ENCODE results near the gene CADM1. TPM values are rescaled to one million over a fixed set of nuclear protein-coding genes. Genes with fewer than 3 reads are reported as not detected.

CADM1 gene
- total and polyA plus RNA-seq, 7 donors = 0.69 to 25.2 (median 15.6) TPM

DNA sequence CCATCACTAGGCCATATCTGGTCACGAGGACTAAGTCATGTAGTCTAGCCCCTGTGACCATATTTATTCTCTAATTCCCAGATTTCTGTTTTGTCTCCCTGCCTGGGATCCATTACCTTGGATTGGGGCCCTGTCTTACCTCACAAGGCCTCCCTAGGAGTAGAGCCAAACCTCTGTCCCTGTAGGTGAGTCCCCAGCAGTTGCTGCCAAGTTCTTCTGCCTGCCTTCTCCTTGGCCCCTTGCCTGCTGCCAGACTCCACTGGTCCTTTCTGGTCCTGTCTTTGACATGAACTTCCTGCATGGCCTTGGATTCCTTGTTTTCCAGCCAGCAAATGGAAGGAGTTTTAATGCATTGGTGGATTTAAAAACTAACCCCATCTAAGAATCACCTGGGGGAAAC is 35.6 kb upstream of the CADM1 start:
- TF ChIP-seq POLR2AphosphoS5 (IDR thresholded peaks at IDR 0.05) (no peak), EP300 (IDR thresholded peaks at IDR 0.05) (no peak), POLR2A (IDR thresholded peaks at IDR 0.05) (no peak)
- TF ChIP-seq, protein P1, sequence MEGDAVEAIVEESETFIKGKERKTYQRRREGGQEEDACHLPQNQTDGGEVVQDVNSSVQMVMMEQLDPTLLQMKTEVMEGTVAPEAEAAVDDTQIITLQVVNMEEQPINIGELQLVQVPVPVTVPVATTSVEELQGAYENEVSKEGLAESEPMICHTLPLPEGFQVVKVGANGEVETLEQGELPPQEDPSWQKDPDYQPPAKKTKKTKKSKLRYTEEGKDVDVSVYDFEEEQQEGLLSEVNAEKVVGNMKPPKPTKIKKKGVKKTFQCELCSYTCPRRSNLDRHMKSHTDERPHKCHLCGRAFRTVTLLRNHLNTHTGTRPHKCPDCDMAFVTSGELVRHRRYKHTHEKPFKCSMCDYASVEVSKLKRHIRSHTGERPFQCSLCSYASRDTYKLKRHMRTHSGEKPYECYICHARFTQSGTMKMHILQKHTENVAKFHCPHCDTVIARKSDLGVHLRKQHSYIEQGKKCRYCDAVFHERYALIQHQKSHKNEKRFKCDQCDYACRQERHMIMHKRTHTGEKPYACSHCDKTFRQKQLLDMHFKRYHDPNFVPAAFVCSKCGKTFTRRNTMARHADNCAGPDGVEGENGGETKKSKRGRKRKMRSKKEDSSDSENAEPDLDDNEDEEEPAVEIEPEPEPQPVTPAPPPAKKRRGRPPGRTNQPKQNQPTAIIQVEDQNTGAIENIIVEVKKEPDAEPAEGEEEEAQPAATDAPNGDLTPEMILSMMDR (IDR thresholded peaks at IDR 0.05) = no peak
- 92 to 97% methylated on average over 1 of the region's 1 CpG for WGBS, 2 donors
- intact Hi-C loops (cut with DNase I) = no loop called here

DNA sequence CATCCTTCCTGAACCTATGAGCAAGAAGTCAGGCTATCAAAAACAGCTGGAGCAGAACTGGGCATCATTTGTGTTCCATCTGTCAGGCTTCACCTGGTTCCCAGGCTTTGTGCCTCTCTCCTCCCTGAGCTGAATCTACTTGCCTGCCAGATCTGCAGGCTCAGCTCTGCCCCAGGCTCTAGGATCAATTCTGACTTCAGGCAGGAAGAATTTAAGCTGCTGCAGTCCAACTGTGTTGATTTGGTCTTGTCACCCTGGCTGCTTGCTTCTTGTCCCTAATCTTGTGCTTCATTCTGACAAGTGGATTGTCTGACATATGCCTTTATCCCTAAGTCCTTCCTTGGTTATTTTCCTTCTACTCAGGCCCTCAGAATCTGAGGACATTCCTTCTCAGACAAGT is 31.6 kb upstream of the CADM1 start:
- H3K9me3 ChIP-seq = no peaks in the 10 kb centered on the region
- H3K4me1 ChIP-seq = no peaks in the 10 kb centered on the region
- H3K4me3 ChIP-seq = no peak overlapping the region
- peaks cover 0 to 13% (median 0%) of the 10 kb centered on the region in 3 donors for H3K27me3 ChIP-seq
- no peaks in the 10 kb centered on the region for H3K36me3 ChIP-seq
- DNase-seq = no peak
- no peak overlapping the region for H3K27ac ChIP-seq
- intact Hi-C loops (cut with DNase I) = no loop called here
- no peak for TF ChIP-seq POLR2AphosphoS5 (IDR thresholded peaks at IDR 0.05)

More for the DNA sequence above, 35.6 kb upstream of the CADM1 start:
- DNase-seq = no peak
- Histone ChIP-seq H3K27ac (no peak overlapping the region), H3K4me1 (no peaks in the 10 kb centered on the region), H3K4me3 (no peak overlapping the region), H3K9me3 (no peaks in the 10 kb centered on the region), H3K36me3 (no peaks in the 10 kb centered on the region), H3K27me3 (peaks cover 0 to 9% (median 0%) of the 10 kb centered on the region in 3 donors)

DNA sequence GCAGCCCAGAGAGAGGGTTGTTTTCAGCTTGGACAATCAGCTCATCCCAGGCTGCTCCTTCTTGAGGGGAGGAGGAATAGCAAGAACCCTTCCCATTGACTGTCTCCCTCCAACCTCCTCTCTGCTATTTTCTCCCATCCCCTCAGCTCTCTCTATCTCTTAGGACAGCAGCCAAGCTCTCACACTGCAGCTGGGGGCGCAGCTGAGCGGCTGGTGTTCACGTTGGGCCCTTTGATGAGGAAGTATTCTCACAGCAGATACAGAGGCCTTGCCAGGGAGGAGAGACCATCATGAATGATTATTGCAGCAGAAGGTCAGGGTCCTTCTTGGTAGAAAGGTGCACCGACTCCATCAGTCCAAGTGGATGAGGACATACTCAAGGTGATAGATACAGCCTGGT is 26.5 kb upstream of the CADM1 start:
- no peak overlapping the region for H3K4me3 ChIP-seq
- TF ChIP-seq POLR2A (IDR thresholded peaks at IDR 0.05) = no peak
- TF ChIP-seq EP300 (IDR thresholded peaks at IDR 0.05) = no peak
- TF ChIP-seq, protein P1 (IDR thresholded peaks at IDR 0.05) = no peak
- TF ChIP-seq POLR2AphosphoS5 (IDR thresholded peaks at IDR 0.05) = no peak
- peaks cover 0 to 5% (median 0%) of the 10 kb centered on the region in 3 donors for H3K27me3 ChIP-seq
- H3K36me3 ChIP-seq = no peaks in the 10 kb centered on the region
- no peak overlapping the region for H3K27ac ChIP-seq
- no peaks in the 10 kb centered on the region for H3K9me3 ChIP-seq
- intact Hi-C loops (cut with DNase I) = no loop called here
- WGBS, 2 donors = 47 to 65% methylated on average over 4 of the region's 4 CpGs
- H3K4me1 ChIP-seq = no peaks in the 10 kb centered on the region
- no peak for DNase-seq

DNA sequence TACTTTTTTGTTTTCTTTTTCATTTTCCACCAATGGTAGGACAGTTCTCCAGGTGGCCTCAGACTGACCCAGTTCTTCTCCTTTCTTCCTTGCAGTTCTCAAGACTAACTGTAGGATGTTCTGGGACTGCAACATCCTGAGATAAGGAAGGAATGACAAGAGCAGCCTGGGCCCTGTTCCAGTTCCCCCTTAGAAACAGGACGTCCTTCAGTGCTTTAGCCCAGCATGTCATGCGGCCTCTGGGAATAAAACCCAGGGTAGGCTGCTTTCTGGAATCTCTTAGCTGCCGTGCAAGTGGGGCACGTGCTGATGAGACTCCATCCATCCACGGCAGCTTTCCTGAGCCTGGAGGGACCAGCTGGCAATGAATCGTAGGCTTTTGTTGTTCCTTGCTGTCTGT is 24.0 kb upstream of the CADM1 start:
- intact Hi-C loops (cut with DNase I) = no loop called here
- 68 to 73% methylated on average over 6 of the region's 6 CpGs for WGBS, 2 donors
- Histone ChIP-seq H3K27ac (no peak overlapping the region), H3K4me1 (no peaks in the 10 kb centered on the region), H3K9me3 (no peaks in the 10 kb centered on the region), H3K36me3 (no peaks in the 10 kb centered on the region), H3K4me3 (no peak overlapping the region), H3K27me3 (no peaks in the 10 kb centered on the region)
- no peak for DNase-seq
- no peak for TF ChIP-seq POLR2AphosphoS5 (IDR thresholded peaks at IDR 0.05)
- TF ChIP-seq EP300 (IDR thresholded peaks at IDR 0.05) = no peak
- TF ChIP-seq, protein P1 (IDR thresholded peaks at IDR 0.05) = no peak
- no peak for TF ChIP-seq POLR2A (IDR thresholded peaks at IDR 0.05)

DNA sequence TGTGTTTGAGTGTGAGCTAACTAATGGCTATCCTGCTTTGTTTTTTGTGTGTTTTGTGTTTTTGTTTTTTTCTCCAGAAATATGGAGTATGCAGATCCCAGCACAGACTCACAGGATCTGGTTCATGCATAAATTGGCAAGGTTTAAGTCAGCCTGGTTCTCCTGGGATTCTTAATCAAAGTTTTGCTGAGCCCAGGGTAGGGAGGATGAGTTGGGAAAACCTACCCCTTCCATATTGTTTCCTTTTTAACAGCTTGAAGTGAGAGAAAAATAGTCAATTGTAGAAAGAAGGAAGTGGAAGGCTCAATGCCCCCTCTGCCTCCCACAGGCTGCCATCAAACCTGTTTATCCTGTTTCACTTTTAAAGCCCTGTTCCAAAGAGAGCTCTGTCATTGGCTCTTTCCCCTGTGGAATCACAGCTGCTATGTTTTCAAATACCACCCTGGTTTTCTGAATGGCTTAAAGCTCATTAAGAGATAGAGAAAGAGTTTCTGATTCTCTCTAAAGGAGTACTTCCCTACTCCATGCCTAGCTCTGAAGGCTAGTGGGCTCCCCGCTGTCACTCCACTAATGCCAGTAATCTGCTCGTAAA is 23.4 kb upstream of the CADM1 start:
- Histone ChIP-seq H3K27me3 (no peaks in the 10 kb centered on the region), H3K4me1 (no peaks in the 10 kb centered on the region), H3K9me3 (no peaks in the 10 kb centered on the region), H3K4me3 (no peak overlapping the region), H3K36me3 (no peaks in the 10 kb centered on the region), H3K27ac (no peak overlapping the region)
- intact Hi-C loops (cut with DNase I) = no loop called here
- no peak for DNase-seq
- TF ChIP-seq POLR2AphosphoS5 (IDR thresholded peaks at IDR 0.05) (no peak), POLR2A (IDR thresholded peaks at IDR 0.05) (no peak), EP300 (IDR thresholded peaks at IDR 0.05) (no peak)
- TF ChIP-seq, protein P1 (IDR thresholded peaks at IDR 0.05) = no peak
- WGBS, 2 donors = 68 to 80% methylated on average over 2 of the region's 2 CpGs
